Testis (tissue), 3 donors: ENCODE results near the gene SLC39A7. TPM values are rescaled to one million over a fixed set of nuclear protein-coding genes. Genes with fewer than 3 reads are reported as not detected.

Source experiments
- DNase-seq: peaks from one replicate; pipeline ENCODE4 v3.0.0-alpha.2; 2019
- H3K27ac ChIP-seq, 2 donors: fragments of 200-600 bp; sonication (generic); one replicate each; pipeline ENCODE4 v1.5.1; 2019
- H3K27me3 ChIP-seq: fragments of 200-600 bp; sonication (generic); one replicate; pipeline ENCODE4 v1.5.1; 2019
- H3K36me3 ChIP-seq: fragments of 200-600 bp; sonication (generic); one replicate; pipeline ENCODE4 v1.5.1; 2017; ENCODE audit warnings: low read depth; ENCODE audit errors: missing control alignments
- H3K4me1 ChIP-seq: fragments of 200-600 bp; sonication (generic); one replicate; pipeline ENCODE4 v1.5.1; 2019
- H3K4me3 ChIP-seq, 2 donors: fragments of 200-600 bp; sonication (generic); one replicate each; pipeline ENCODE4 v1.5.1; 2017 to 2019
- H3K9me3 ChIP-seq: fragments of 200-600 bp; sonication (generic); one replicate; pipeline ENCODE4 v1.5.1; 2017
- CTCF ChIP-seq, 3 experiments: fragments of 450-650 bp in 2 of 3; fragments of 200-600 bp in 1 of 3; sonication (generic) in 1 of 3; IDR thresholded peaks; one replicate each; pipeline ENCODE4 v1.5.1; 2016 to 2019; ENCODE audit warnings: antibody characterized with exemption in 3 of 3, mild to moderate bottlenecking in 2 of 3, moderate library complexity in 1 of 3
- POLR2A ChIP-seq: fragments of 450-650 bp; IDR thresholded peaks from one replicate; pipeline ENCODE4 v1.6.1; 2017; ENCODE audit warnings: antibody characterized with exemption, mild to moderate bottlenecking, moderate library complexity
- WGBS, 2 donors: methylation state at CpG; one replicate each; pipeline ENCODE4 v1.1.5; 2018; 5-methylcytosine and 5-hydroxymethylcytosine counted together
- intact Hi-C: fragments of 100-400 bp; cut with DNase I; formaldehyde crosslinking; loops from one replicate; pipeline ENCODE4 v1.15.1; 2023; ENCODE audit warnings: low total_unique reads
- polyA plus RNA-seq: library from polyadenylated mRNA; stranded (reverse); fragments of 350-450 nt; fragmentation: Illumina TruSeq; extraction: RNeasy Lipid Tissue Mini Kit (QIAGEN cat#74804); gene quantifications from one replicate; pipeline ENCODE4 v1.2.3, GENCODE V29; 2014; ENCODE audit warnings: low read depth, low replicate concordance; ENCODE audit not compliant: insufficient read depth
- total RNA-seq, 2 donors: library from RNA; depleted of rRNA; stranded (reverse); fragments of >200 nt; gene quantifications; one replicate each; pipeline ENCODE4 v1.2.3, GENCODE V29; 2016

SLC39A7 gene
- total and polyA plus RNA-seq, 3 donors from 2014 or later, result 79.1 to 87.7 (median 85.7) TPM

- Histone ChIP-seq H3K27ac (no peak overlapping the region), H3K27me3 (no peaks in the 10 kb centered on the region), H3K36me3 (no peaks in the 10 kb centered on the region), H3K9me3 (no peaks in the 10 kb centered on the region), H3K4me3 (no peak overlapping the region), H3K4me1 (peaks cover 10% of the 10 kb centered on the region)
- TF ChIP-seq POLR2A (no peak), CTCF (IDR thresholded peaks at IDR 0.05) (no peak)
- intact Hi-C loops, result no loop called here
- 78 to 90% methylated on average over 2 of the region's 2 CpGs for WGBS, 2 donors
- DNase-seq, result no peak
Measured at GRCh38 chr6:33156964-33157363, 43.7 kb upstream of the SLC39A7 start.

GRCh38 chr6:33160096-33160495 lies 40.6 kb upstream of the SLC39A7 start:
- H3K9me3 ChIP-seq, result no peaks in the 10 kb centered on the region
- H3K4me1 ChIP-seq, result peaks cover 10% of the 10 kb centered on the region
- no peaks in the 10 kb centered on the region for H3K36me3 ChIP-seq
- no peaks in the 10 kb centered on the region for H3K27me3 ChIP-seq
- TF ChIP-seq POLR2A, result no peak
- no peak for DNase-seq
- no peak overlapping the region for H3K4me3 ChIP-seq
- intact Hi-C loops, result no loop called here
- no peak overlapping the region for H3K27ac ChIP-seq
- WGBS, 2 donors, result 82 to 87% methylated on average over 11 of the region's 11 CpGs

GRCh38 chr6:33160728-33161344 lies 39.8 kb upstream of the SLC39A7 start:
- no peak for TF ChIP-seq CTCF (IDR thresholded peaks at IDR 0.05)
- TF ChIP-seq POLR2A, result no peak
- intact Hi-C loops, result no loop called here
- H3K27me3 ChIP-seq, result no peaks in the 10 kb centered on the region
- 28 to 37% methylated on average over 12 to 13 of the region's 13 CpGs for WGBS, 2 donors
- DNase-seq, result peak; percentile 55
- no peaks in the 10 kb centered on the region for H3K36me3 ChIP-seq
- peak overlapping the region in 1 of 2 donors; percentile 46 for H3K4me3 ChIP-seq
- H3K4me1 ChIP-seq, result peaks cover 10% of the 10 kb centered on the region
- H3K9me3 ChIP-seq, result no peaks in the 10 kb centered on the region
- H3K27ac ChIP-seq, result no peak overlapping the region

- Histone ChIP-seq H3K4me3 (peak overlapping the region; percentile 46 to 50), H3K27ac (no peak overlapping the region), H3K4me1 (peaks cover 10% of the 10 kb centered on the region), H3K27me3 (no peaks in the 10 kb centered on the region), H3K9me3 (no peaks in the 10 kb centered on the region), H3K36me3 (no peaks in the 10 kb centered on the region)
- intact Hi-C loops, result loop anchor here (2.0 kb wide), 1 partner anchor 85 kb away; no protein-coding TSS in a partner anchor
- peak; percentile 80 for DNase-seq
- WGBS, 2 donors, result 6 to 21% methylated on average over 11 to 58 of the region's 58 CpGs
- no peak for TF ChIP-seq POLR2A
- peak; percentile 87 to 90 (median 89) for TF ChIP-seq CTCF (IDR thresholded peaks at IDR 0.05)
Measured at GRCh38 chr6:33161354-33162331, 39.0 kb upstream of the SLC39A7 start.

- Histone ChIP-seq H3K9me3 (no peaks in the 10 kb centered on the region), H3K27ac (no peak overlapping the region), H3K36me3 (no peaks in the 10 kb centered on the region), H3K4me3 (no peak overlapping the region), H3K4me1 (peaks cover 10% of the 10 kb centered on the region), H3K27me3 (no peaks in the 10 kb centered on the region)
- 72 to 88% methylated on average over 4 to 10 of the region's 10 CpGs for WGBS, 2 donors
- intact Hi-C loops, result loop anchor here (2.0 kb wide), 1 partner anchor 83 kb away; no protein-coding TSS in a partner anchor
- no peak for TF ChIP-seq CTCF (IDR thresholded peaks at IDR 0.05)
- TF ChIP-seq POLR2A, result no peak
- DNase-seq, result no peak
Measured at GRCh38 chr6:33163540-33163939, 37.1 kb upstream of the SLC39A7 start.
